ENCODE results near the gene PPP1R3C.

PPP1R3C gene

GRCh38 chr10:91628383-91628782, 4.5 kb downstream of the PPP1R3C start:
- DNase-seq, result no peak

GRCh38 chr10:91627344-91628102, 5.3 kb downstream of the PPP1R3C start:
- DNase-seq, result no peak

- DNase-seq, result no peak
Measured at GRCh38 chr10:91626936-91627335, 5.9 kb downstream of the PPP1R3C start.

GRCh38 chr10:91624633-91625032, 8.2 kb downstream of the PPP1R3C start:
- no peak for DNase-seq

- no peak for DNase-seq
Measured at GRCh38 chr10:91622601-91623000, 10.3 kb downstream of the PPP1R3C start.

GRCh38 chr10:91621483-91622113, 11.3 kb downstream of the PPP1R3C start:
- no peak for DNase-seq

GRCh38 chr10:91617072-91617609, 15.7 kb downstream of the PPP1R3C start:
- no peak for DNase-seq

GRCh38 chr10:91616137-91616536, 16.7 kb downstream of the PPP1R3C start:
- DNase-seq, result no peak

GRCh38 chr10:91614225-91614624, 18.6 kb downstream of the PPP1R3C start:
- no peak for DNase-seq

- no peak for DNase-seq
Measured at GRCh38 chr10:91613411-91614187, 19.3 kb downstream of the PPP1R3C start.

GRCh38 chr10:91610919-91611318, 22.0 kb downstream of the PPP1R3C start:
- DNase-seq, result no peak

GRCh38 chr10:91610444-91610843, 22.4 kb downstream of the PPP1R3C start:
- DNase-seq, result no peak

- DNase-seq, result no peak
Measured at GRCh38 chr10:91607646-91608403, 25.0 kb downstream of the PPP1R3C start.

GRCh38 chr10:91605968-91606367, 26.9 kb downstream of the PPP1R3C start:
- DNase-seq, result no peak

- no peak for DNase-seq
Measured at GRCh38 chr10:91604553-91605534, 28.0 kb downstream of the PPP1R3C start.

GRCh38 chr10:91603931-91604331, 28.9 kb downstream of the PPP1R3C start:
- DNase-seq, result no peak

GRCh38 chr10:91602868-91603568, 29.9 kb downstream of the PPP1R3C start:
- no peak for DNase-seq

GRCh38 chr10:91602449-91602848, 30.4 kb downstream of the PPP1R3C start:
- DNase-seq, result no peak

GRCh38 chr10:91601212-91601611, 31.7 kb downstream of the PPP1R3C start:
- no peak for DNase-seq

GRCh38 chr10:91598211-91598977, 34.5 kb downstream of the PPP1R3C start:
- DNase-seq, result no peak
